CD4-positive, alpha-beta T cell (primary cell): ENCODE results near the gene PNRC1. TPM values are rescaled to one million over a fixed set of nuclear protein-coding genes. Genes with fewer than 3 reads are reported as not detected.
A peak's percentile ranks its signal among the peaks of the same experiment; 100 is the strongest.

Experiments used
- ATAC-seq: fragments of 200-7000 bp; cut with Tn5 transposase; one replicate; pipeline ENCODE4 v1.10.0; 2022; ENCODE audit warnings: mild to moderate bottlenecking; ENCODE audit not compliant: poor library complexity
- CTCF ChIA-PET: fragments of 350-600 bp; sonication (Branson Sonifier 250); formaldehyde crosslinking; loops from one replicate; lab custom pipeline; 2021; ENCODE audit warnings: antibody characterized with exemption, inconsistent platforms; lab: Charles Lee
- POLR2A ChIA-PET: fragments of 350-600 bp; sonication (Branson Sonifier 250); formaldehyde crosslinking; loops from one replicate; lab custom pipeline; 2021; ENCODE audit warnings: antibody characterized with exemption, inconsistent platforms; lab: Charles Lee
- DNase-seq, 14 experiments: peaks; one replicate each; pipeline ENCODE4 v3.0.0-alpha.2; 2013 to 2020; ENCODE audit warnings: mixed read lengths in 2 of 14
- H3K27ac ChIP-seq, 2 donors: one replicate each; pipeline versions ENCODE4 v1.5.1 to v1.7.0; 2013; ENCODE audit warnings: low read length in 2 of 2, low read depth in 1 of 2, mild to moderate bottlenecking in 1 of 2
- H3K27me3 ChIP-seq, 2 experiments: 1 replicate in 1 of 2; 2 replicates in 1 of 2; pipeline versions ENCODE4 v1.6.1 to v1.7.0; 2013; ENCODE audit warnings: low read length in 2 of 2, control low read depth in 1 of 2, mild to moderate bottlenecking in 1 of 2, moderate library complexity in 1 of 2; ENCODE audit not compliant: insufficient read depth in 2 of 2, control insufficient read depth in 1 of 2
- H3K36me3 ChIP-seq: one replicate; pipeline ENCODE4 v1.6.1; 2013; ENCODE audit warnings: low read length, control low read depth; ENCODE audit not compliant: insufficient read depth
- H3K4me1 ChIP-seq: one replicate; pipeline ENCODE4 v1.6.1; 2013; ENCODE audit warnings: low read length, control low read depth; ENCODE audit not compliant: insufficient read depth
- H3K4me3 ChIP-seq: one replicate; pipeline ENCODE4 v1.5.1; 2013; ENCODE audit warnings: mild to moderate bottlenecking, low read length, moderate library complexity
- H3K9me3 ChIP-seq, 2 experiments: 1 replicate in 1 of 2; 2 replicates in 1 of 2; pipeline versions ENCODE4 v1.6.1 to v1.7.0; 2013; ENCODE audit warnings: low read length in 2 of 2, mild to moderate bottlenecking in 2 of 2, control low read depth in 1 of 2, moderate library complexity in 1 of 2; ENCODE audit not compliant: control insufficient read depth in 1 of 2, insufficient read depth in 1 of 2
- H3K27ac Mint-ChIP-seq: one replicate; pipeline ENCODE4 v1.8.0; 2020; ENCODE audit warnings: mixed read lengths
- H3K27me3 Mint-ChIP-seq: one replicate; pipeline ENCODE4 v1.8.0; 2021; ENCODE audit warnings: mixed read lengths
- H3K36me3 Mint-ChIP-seq: one replicate; pipeline ENCODE4 v1.8.0; 2021; ENCODE audit warnings: low read depth, mixed read lengths
- H3K4me1 Mint-ChIP-seq: one replicate; pipeline ENCODE4 v1.8.0; 2021; ENCODE audit warnings: low read depth, mixed read lengths
- H3K4me3 Mint-ChIP-seq: one replicate; pipeline ENCODE4 v1.8.0; 2020; ENCODE audit warnings: mild to moderate bottlenecking, mixed read lengths
- H3K9me3 Mint-ChIP-seq: one replicate; pipeline ENCODE4 v1.8.0; 2020; ENCODE audit warnings: mixed read lengths
- CTCF ChIP-seq: fragments of 200-600 bp; IDR thresholded peaks from one replicate; pipeline ENCODE4 v1.8.0; 2022; ENCODE audit warnings: antibody characterized with exemption, mild to moderate bottlenecking
- intact Hi-C, 2 experiments: fragments of 100-400 bp; cut with DNase I in 1 of 2; cut with micrococcal nuclease in 1 of 2; formaldehyde crosslinking; loops; one replicate each; pipeline versions ENCODE4 v1.15.1 to v1.9.0; 2023 to 2025; cut with DNase I, micrococcal nuclease
- total RNA-seq, 174 experiments: library from RNA in 2 of 174; stranded (reverse) in 2 of 174; gene quantifications; one replicate each; pipeline ENCODE4 v1.2.3 and lab custom pipeline; 2021 to 2026

PNRC1 gene
- total RNA-seq, 2 experiments from 2014 or later: 974 to 1,023 TPM

- no peak overlapping the region for H3K4me3 Mint-ChIP-seq
- no peaks in the 10 kb centered on the region for H3K36me3 Mint-ChIP-seq
- peak in 3 of 14 experiments; percentile 15 to 33 (median 19) for DNase-seq
- H3K27me3 ChIP-seq: no peaks in the 10 kb centered on the region
- H3K27ac ChIP-seq: no peak overlapping the region
- no peak overlapping the region for H3K4me3 ChIP-seq
- H3K36me3 ChIP-seq: no peaks in the 10 kb centered on the region
- POLR2A ChIA-PET: interaction anchor here (1.1 to 2.3 kb wide), 3 partner anchors 27 to 29 kb away, joined by 4 to 9 read pairs (median 9); partner anchors contain the start of gene PNRC1
- TF ChIP-seq CTCF: no peak
- peaks cover 9% of the 10 kb centered on the region for H3K4me1 ChIP-seq
- H3K9me3 Mint-ChIP-seq: no peaks in the 10 kb centered on the region
- intact Hi-C loops: no loop called here
- CTCF ChIA-PET: interaction anchor here (0.6 kb wide), 1 partner anchor 98 kb away, joined by 5 read pairs; no protein-coding TSS in a partner anchor
- no peak for ATAC-seq
- H3K27me3 Mint-ChIP-seq: no peaks in the 10 kb centered on the region
- no peak overlapping the region for H3K27ac Mint-ChIP-seq
- no peaks in the 10 kb centered on the region for H3K9me3 ChIP-seq
- no peaks in the 10 kb centered on the region for H3K4me1 Mint-ChIP-seq
Observed at GRCh38 chr6:89051676-89052075, 28.9 kb upstream of the PNRC1 start.

- H3K27me3 ChIP-seq: no peaks in the 10 kb centered on the region
- no peaks in the 10 kb centered on the region for H3K9me3 Mint-ChIP-seq
- no peak overlapping the region for H3K27ac ChIP-seq
- no peaks in the 10 kb centered on the region for H3K27me3 Mint-ChIP-seq
- DNase-seq (no peak), ATAC-seq (no peak)
- no peaks in the 10 kb centered on the region for H3K36me3 Mint-ChIP-seq
- intact Hi-C loops: no loop called here
- no peak for TF ChIP-seq CTCF
- POLR2A ChIA-PET: no interaction called here
- no peak overlapping the region for H3K4me3 Mint-ChIP-seq
- no peaks in the 10 kb centered on the region for H3K4me1 Mint-ChIP-seq
- no peaks in the 10 kb centered on the region for H3K9me3 ChIP-seq
- no peaks in the 10 kb centered on the region for H3K36me3 ChIP-seq
- peaks cover 9% of the 10 kb centered on the region for H3K4me1 ChIP-seq
- H3K4me3 ChIP-seq: no peak overlapping the region
- H3K27ac Mint-ChIP-seq: no peak overlapping the region
- CTCF ChIA-PET: no interaction called here
Observed at GRCh38 chr6:89054208-89054607, 26.3 kb upstream of the PNRC1 start.

- POLR2A ChIA-PET: no interaction called here
- CTCF ChIA-PET: no interaction called here
- H3K27me3 Mint-ChIP-seq: no peaks in the 10 kb centered on the region
- no peaks in the 10 kb centered on the region for H3K36me3 Mint-ChIP-seq
- no peak for TF ChIP-seq CTCF
- ATAC-seq: no peak
- H3K4me1 Mint-ChIP-seq: no peaks in the 10 kb centered on the region
- DNase-seq: no peak
- intact Hi-C loops: no loop called here
- Histone ChIP-seq H3K36me3 (no peaks in the 10 kb centered on the region), H3K27ac (no peak overlapping the region), H3K27me3 (no peaks in the 10 kb centered on the region), H3K4me3 (no peak overlapping the region), H3K4me1 (no peaks in the 10 kb centered on the region), H3K9me3 (no peaks in the 10 kb centered on the region)
- no peak overlapping the region for H3K27ac Mint-ChIP-seq
- no peak overlapping the region for H3K4me3 Mint-ChIP-seq
- H3K9me3 Mint-ChIP-seq: no peaks in the 10 kb centered on the region
Observed at GRCh38 chr6:89057759-89058158, 22.8 kb upstream of the PNRC1 start.
